GM23248 (cell line): ENCODE data around the gene SPEG. TPM values are rescaled to one million over a fixed set of nuclear protein-coding genes. Genes with fewer than 3 reads are reported as not detected.

ENCODE experiments used
- DNase-seq: peaks from one replicate; pipeline ENCODE4 v3.0.0-alpha.2; 2015
- H2AFZ ChIP-seq: fragments of 200-600 bp; sonication (generic); 2 replicates; pipeline ENCODE4 v1.6.1; 2016; ENCODE audit warnings: antibody characterized with exemption
- H3F3A ChIP-seq: fragments of 200-600 bp; sonication (generic); 2 replicates; pipeline ENCODE4 v1.6.1; 2016; ENCODE audit warnings: mild to moderate bottlenecking, antibody characterized with exemption, mixed run types; ENCODE audit not compliant: insufficient read depth
- H3K27ac ChIP-seq: fragments of 200-600 bp; sonication (generic); 2 replicates; pipeline ENCODE4 v1.5.1; 2016; ENCODE audit warnings: mild to moderate bottlenecking
- H3K27me3 ChIP-seq: fragments of 200-600 bp; sonication (generic); replicated peaks from 2 replicates; pipeline ENCODE4 v1.6.1; 2016; ENCODE audit warnings: mild to moderate bottlenecking; ENCODE audit not compliant: insufficient read depth
- H3K36me3 ChIP-seq: fragments of 200-600 bp; sonication (generic); 2 replicates; pipeline ENCODE4 v1.6.1; 2016; ENCODE audit warnings: low read depth, mild to moderate bottlenecking
- H3K4me1 ChIP-seq: fragments of 200-600 bp; sonication (generic); 2 replicates; pipeline ENCODE4 v1.6.1; 2016; ENCODE audit warnings: mild to moderate bottlenecking; ENCODE audit not compliant: insufficient read depth
- H3K4me2 ChIP-seq: fragments of 200-600 bp; sonication (generic); one replicate; pipeline ENCODE4 v1.6.1; 2016; ENCODE audit warnings: mild to moderate bottlenecking; ENCODE audit not compliant: unreplicated experiment
- H3K4me3 ChIP-seq: fragments of 200-600 bp; sonication (generic); 2 replicates; pipeline ENCODE4 v1.5.1; 2016; ENCODE audit warnings: mild to moderate bottlenecking
- H3K79me2 ChIP-seq: fragments of 200-600 bp; sonication (generic); 2 replicates; pipeline ENCODE4 v1.6.1; 2016; ENCODE audit warnings: mild to moderate bottlenecking; ENCODE audit not compliant: insufficient read depth
- H3K9ac ChIP-seq: fragments of 200-600 bp; sonication (generic); 2 replicates; pipeline ENCODE4 v1.6.1; 2016; ENCODE audit warnings: mild to moderate bottlenecking
- H3K9me2 ChIP-seq: fragments of 200-600 bp; sonication (generic); 2 replicates; pipeline ENCODE4 v1.6.1; 2016; ENCODE audit warnings: mixed run types, mild to moderate bottlenecking, moderate library complexity; ENCODE audit not compliant: insufficient read depth
- H3K9me3 ChIP-seq: fragments of 200-600 bp; sonication (generic); one replicate; pipeline ENCODE4 v1.6.1; 2017; ENCODE audit warnings: low read depth
- H4K20me1 ChIP-seq: fragments of 200-600 bp; sonication (generic); 2 replicates; pipeline ENCODE4 v1.6.0; 2016; ENCODE audit not compliant: insufficient read depth
- EZH2 ChIP-seq: fragments of 200-600 bp; sonication (generic); IDR thresholded peaks from 2 replicates; pipeline ENCODE4 v1.6.1; 2018; ENCODE audit warnings: antibody characterized with exemption, mild to moderate bottlenecking; ENCODE audit not compliant: insufficient read depth, poor library complexity, severe bottlenecking
- EZH2phosphoT487 ChIP-seq: fragments of 200-600 bp; sonication (generic); IDR thresholded peaks from 2 replicates; pipeline ENCODE4 v1.6.1; 2018; ENCODE audit warnings: antibody characterized with exemption, moderate library complexity, mild to moderate bottlenecking, low read depth; ENCODE audit not compliant: insufficient read depth
- WGBS, 2 experiments: methylation state at CpG; one replicate each; pipeline ENCODE4 v1.1.6; 2015 to 2017; ENCODE audit warnings: low lambda C conversion rate in 2 of 2, low coverage in 1 of 2; ENCODE audit errors: missing lambda C conversion rate in 2 of 2; 5-methylcytosine and 5-hydroxymethylcytosine counted together
- in situ Hi-C: fragments of 300-500 bp; cut with MboI; formaldehyde crosslinking; loops from 2 replicates; pipeline ENCODE4 v1.15.0; 2020
- polyA plus RNA-seq: library from polyadenylated mRNA; unstranded; fragments of >200 nt; fragmentation: Nextera tagmentation; extraction: Ambion mirVana; gene quantifications from 2 replicates; pipeline ENCODE4 v1.2.1, GENCODE V29; 2016
- total RNA-seq: library from RNA; depleted of rRNA; stranded (reverse); fragments of >200 nt; shearing (Covaris generic); gene quantifications from 2 replicates; pipeline ENCODE4 v1.2.3, GENCODE V29; 2014

SPEG gene
- total and polyA plus RNA-seq, 2 experiments from 2014 or later, result 9.4 to 26.5 TPM

DNA sequence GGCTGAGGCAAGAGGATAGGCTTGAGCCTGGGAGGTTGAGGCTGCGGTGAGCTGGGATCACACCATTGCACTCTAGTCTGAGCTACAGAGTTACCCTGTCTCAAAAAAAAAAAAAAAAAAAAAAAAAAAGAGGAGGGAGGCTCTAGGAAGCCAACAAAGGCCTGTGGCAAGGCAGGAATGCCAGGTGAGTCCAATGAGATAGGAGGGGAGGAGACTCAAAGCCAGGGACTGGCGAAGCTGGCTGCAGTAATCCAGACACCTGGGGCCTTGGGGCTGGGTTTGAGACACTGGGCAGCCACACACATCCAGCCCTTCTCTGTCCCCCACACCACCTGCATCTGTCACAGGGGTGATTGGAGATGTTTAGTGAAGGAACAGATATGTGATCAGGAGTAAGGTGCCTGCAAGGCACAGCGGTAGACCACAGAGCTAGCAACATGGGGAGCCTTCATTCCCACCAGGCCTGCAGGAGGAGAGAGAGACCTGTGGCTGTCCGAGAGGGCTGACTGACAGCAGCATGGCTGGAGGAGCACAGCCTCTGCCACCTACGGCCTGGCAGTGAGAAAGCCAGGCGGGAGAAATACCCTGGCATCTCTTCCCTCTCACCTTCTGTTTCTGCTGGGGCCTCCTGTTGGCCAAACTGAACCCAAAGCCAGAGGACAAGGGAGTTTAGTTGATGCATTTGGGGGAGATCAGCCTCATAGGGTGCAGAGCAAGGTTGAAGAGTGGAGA is 99.5 kb downstream of the SPEG start:
- no peak for DNase-seq
- H3K9me2 ChIP-seq, result no peaks in the 10 kb centered on the region
- TF ChIP-seq EZH2, result no peak
- TF ChIP-seq EZH2phosphoT487, result no peak
- H4K20me1 ChIP-seq, result no peaks in the 10 kb centered on the region
- no peaks in the 10 kb centered on the region for H3K79me2 ChIP-seq
- H3K9ac ChIP-seq, result no peak overlapping the region
- 87 to 92% methylated on average over 6 of the region's 6 CpGs for WGBS, 2 experiments
- H3K27ac ChIP-seq, result no peak overlapping the region
- H3K27me3 ChIP-seq, result peaks cover 6% of the 10 kb centered on the region; the same call in 1 of the 2 replicates
- H3K4me2 ChIP-seq, result no peak overlapping the region
- in situ Hi-C loops, result loop anchor here (5.0 kb wide), 1 partner anchor 132 kb away; no protein-coding TSS in a partner anchor
- H3K9me3 ChIP-seq, result no peaks in the 10 kb centered on the region
- no peak overlapping the region for H2AFZ ChIP-seq
- no peak overlapping the region for H3K4me3 ChIP-seq
- H3K36me3 ChIP-seq, result no peaks in the 10 kb centered on the region
- no peaks in the 10 kb centered on the region for H3K4me1 ChIP-seq
- H3F3A ChIP-seq, result no peaks in the 10 kb centered on the region

DNA sequence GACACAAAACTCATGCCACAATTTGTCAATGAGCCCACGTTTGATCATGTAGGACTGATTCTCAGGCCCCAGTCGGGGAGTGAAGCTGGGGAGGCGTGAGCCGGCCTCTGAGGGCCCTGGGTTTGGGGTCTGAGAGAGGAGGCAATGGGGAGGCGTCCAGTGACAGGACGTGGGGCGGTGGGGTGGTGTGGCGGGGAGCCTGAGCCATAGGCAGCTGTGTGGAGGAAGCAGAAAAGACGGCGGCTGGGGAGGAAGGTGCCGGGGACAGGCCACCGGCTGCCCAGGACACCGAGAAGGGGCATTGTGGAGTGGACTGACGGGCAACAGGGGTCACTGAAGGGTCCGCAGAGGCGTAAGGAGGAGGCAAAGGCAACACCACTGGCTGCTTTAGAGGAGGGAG is 101.8 kb downstream of the SPEG start:
- Histone ChIP-seq H3K9me3 (no peaks in the 10 kb centered on the region), H3K4me1 (no peaks in the 10 kb centered on the region), H3K79me2 (peaks cover 22% of the 10 kb centered on the region), H3K36me3 (peaks cover 10% of the 10 kb centered on the region; the same call in 1 of the 2 replicates), H3K27ac (no peak overlapping the region), H2AFZ (no peak overlapping the region), H3K27me3 (no peaks in the 10 kb centered on the region), H4K20me1 (no peaks in the 10 kb centered on the region), H3F3A (no peaks in the 10 kb centered on the region), H3K9me2 (no peaks in the 10 kb centered on the region), H3K9ac (no peak overlapping the region), H3K4me2 (no peak overlapping the region), H3K4me3 (no peak overlapping the region)
- in situ Hi-C loops, result no loop called here
- TF ChIP-seq EZH2 (no peak), EZH2phosphoT487 (no peak)
- 83 to 84% methylated on average over 11 to 16 of the region's 16 CpGs for WGBS, 2 experiments
- no peak for DNase-seq

DNA sequence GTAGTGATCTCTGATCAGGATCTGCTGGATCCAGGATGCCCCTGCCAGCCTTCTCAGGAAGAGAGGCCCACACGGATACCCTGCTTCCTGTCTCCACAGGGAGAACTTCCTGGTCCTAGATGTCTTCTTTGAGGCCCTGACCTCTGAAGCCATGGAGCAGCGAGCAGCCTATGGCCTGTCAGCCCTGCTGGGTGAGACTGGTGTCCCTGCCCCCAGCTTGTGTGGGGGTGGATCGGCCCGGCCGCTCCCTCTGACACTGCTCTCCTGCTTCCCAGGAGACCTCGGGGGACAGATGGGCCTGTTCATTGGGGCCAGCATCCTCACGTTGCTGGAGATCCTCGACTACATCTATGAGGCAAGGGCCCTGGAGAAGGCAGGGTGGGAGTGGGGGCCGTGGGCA is 102.3 kb downstream of the SPEG start:
- Histone ChIP-seq H3K79me2 (peaks cover 27% of the 10 kb centered on the region), H3K4me1 (no peaks in the 10 kb centered on the region), H4K20me1 (no peaks in the 10 kb centered on the region), H3K27me3 (no peaks in the 10 kb centered on the region), H3K36me3 (peaks cover 11% of the 10 kb centered on the region; the same call in 1 of the 2 replicates), H3K9me3 (no peaks in the 10 kb centered on the region), H3K9ac (no peak overlapping the region), H3F3A (peaks cover under 1% of the 10 kb centered on the region; the same call in 1 of the 2 replicates), H3K4me2 (no peak overlapping the region), H2AFZ (no peak overlapping the region), H3K9me2 (no peaks in the 10 kb centered on the region), H3K27ac (no peak overlapping the region), H3K4me3 (no peak overlapping the region)
- TF ChIP-seq EZH2phosphoT487, result no peak
- TF ChIP-seq EZH2, result no peak
- in situ Hi-C loops, result no loop called here
- WGBS, 2 experiments, result 51 to 55% methylated on average over 8 to 9 of the region's 9 CpGs
- DNase-seq, result no peak

DNA sequence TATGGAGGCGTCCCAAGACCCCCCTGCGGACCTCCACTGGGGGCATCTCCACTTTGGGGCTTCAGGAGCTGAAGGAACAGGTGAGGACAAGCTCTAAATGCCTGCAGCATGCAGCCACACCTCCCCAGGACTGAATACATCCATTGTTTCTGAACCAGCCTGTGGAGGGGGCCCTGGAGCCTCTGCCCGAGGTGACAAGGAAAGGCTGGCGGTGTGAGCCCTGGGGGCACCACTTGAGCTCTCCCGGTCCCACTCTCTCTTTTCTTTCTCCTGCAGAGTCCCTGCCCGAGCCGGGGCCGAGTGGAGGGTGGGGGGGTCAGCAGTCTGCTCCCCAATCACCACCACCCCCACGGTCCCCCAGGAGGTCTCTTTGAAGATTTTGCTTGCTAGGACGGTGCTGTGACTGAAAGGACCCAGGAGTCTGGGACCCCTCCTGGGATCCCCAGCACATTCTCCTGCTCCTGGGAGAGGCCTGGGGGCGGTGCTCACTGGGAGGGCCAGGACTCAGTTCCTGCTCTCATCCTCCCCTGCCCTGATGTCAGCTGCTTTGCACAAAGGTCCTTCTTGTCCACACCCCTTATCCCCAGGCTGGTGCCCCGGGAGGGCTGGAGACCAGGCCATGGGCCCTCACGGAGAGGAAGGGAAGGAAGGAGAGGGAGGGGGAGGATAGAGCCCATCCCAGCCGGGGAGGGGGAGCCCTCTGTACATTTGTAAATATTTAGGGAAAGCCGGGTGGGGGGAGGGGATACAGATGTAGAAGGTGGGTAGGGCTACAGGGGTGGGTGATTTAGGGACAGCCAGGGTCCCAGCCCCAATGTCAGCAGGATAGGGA is 103.2 kb downstream of the SPEG start:
- H2AFZ ChIP-seq, result no peak overlapping the region
- H3K9me3 ChIP-seq, result no peaks in the 10 kb centered on the region
- no peaks in the 10 kb centered on the region for H4K20me1 ChIP-seq
- peaks cover 35% of the 10 kb centered on the region for H3K79me2 ChIP-seq
- DNase-seq, result no peak
- H3K9ac ChIP-seq, result no peak overlapping the region
- H3K4me2 ChIP-seq, result no peak overlapping the region
- H3K36me3 ChIP-seq, result peaks cover 11% of the 10 kb centered on the region; the same call in 1 of the 2 replicates
- in situ Hi-C loops, result no loop called here
- H3K9me2 ChIP-seq, result no peaks in the 10 kb centered on the region
- 63 to 64% methylated on average over 12 to 14 of the region's 15 CpGs for WGBS, 2 experiments
- no peak overlapping the region for H3K27ac ChIP-seq
- TF ChIP-seq EZH2phosphoT487, result no peak
- TF ChIP-seq EZH2, result no peak
- H3F3A ChIP-seq, result peaks cover 9% of the 10 kb centered on the region
- no peak overlapping the region for H3K4me3 ChIP-seq
- no peaks in the 10 kb centered on the region for H3K27me3 ChIP-seq
- H3K4me1 ChIP-seq, result no peaks in the 10 kb centered on the region
